ENCODE measurements around the gene PLCB1.
"Not testable (repeated sequence)": the region's sequence is repeated elsewhere in the genome, so short reads cannot be mapped to it uniquely, and the experiment has no call there.

Gene PLCB1

GRCh38 chr20:8331740-8332412 lies 199.8 kb downstream of the PLCB1 start:
- Histone ChIP-seq H3K4me3 (ENCODE audit: low read depth, low read length) (no peak overlapping the region), H2AFZ (ENCODE audit: low read length, unreplicated experiment) (no peak overlapping the region), H3K36me3 (ENCODE audit: insufficient read depth, low read length) (no peaks in the 10 kb centered on the region), H3K79me2 (ENCODE audit: control insufficient read depth, insufficient read depth, low read length, unreplicated experiment) (no peaks in the 10 kb centered on the region), H3K27ac (ENCODE audit: low read depth, low read length) (no peak overlapping the region), H3K4me1 (ENCODE audit: control insufficient read depth, insufficient read depth, low read length, unreplicated experiment) (peaks cover 6% of the 10 kb centered on the region), H3K27me3 (ENCODE audit: insufficient read depth, low read length) (no peaks in the 10 kb centered on the region)

GRCh38 chr20:8334641-8335040 lies 202.6 kb downstream of the PLCB1 start:
- Histone ChIP-seq H3K27me3 (ENCODE audit: insufficient read depth, low read length) (no peaks in the 10 kb centered on the region), H3K36me3 (ENCODE audit: insufficient read depth, low read length) (no peaks in the 10 kb centered on the region), H3K27ac (ENCODE audit: low read depth, low read length) (no peak overlapping the region), H3K4me3 (ENCODE audit: low read depth, low read length) (no peak overlapping the region), H3K79me2 (ENCODE audit: control insufficient read depth, insufficient read depth, low read length, unreplicated experiment) (no peaks in the 10 kb centered on the region), H3K4me1 (ENCODE audit: control insufficient read depth, insufficient read depth, low read length, unreplicated experiment) (peaks cover 6% of the 10 kb centered on the region), H2AFZ (ENCODE audit: low read length, unreplicated experiment) (no peak overlapping the region)

GRCh38 chr20:8335059-8335458 lies 203.0 kb downstream of the PLCB1 start:
- Histone ChIP-seq H3K27ac (ENCODE audit: low read depth, low read length) (no peak overlapping the region), H3K4me3 (ENCODE audit: low read depth, low read length) (no peak overlapping the region), H3K27me3 (ENCODE audit: insufficient read depth, low read length) (no peaks in the 10 kb centered on the region), H2AFZ (ENCODE audit: low read length, unreplicated experiment) (no peak overlapping the region), H3K4me1 (ENCODE audit: control insufficient read depth, insufficient read depth, low read length, unreplicated experiment) (peaks cover 6% of the 10 kb centered on the region), H3K79me2 (ENCODE audit: control insufficient read depth, insufficient read depth, low read length, unreplicated experiment) (no peaks in the 10 kb centered on the region), H3K36me3 (ENCODE audit: insufficient read depth, low read length) (no peaks in the 10 kb centered on the region)

GRCh38 chr20:8335495-8336195 lies 203.6 kb downstream of the PLCB1 start:
- Histone ChIP-seq H3K36me3 (ENCODE audit: insufficient read depth, low read length) (no peaks in the 10 kb centered on the region), H2AFZ (ENCODE audit: low read length, unreplicated experiment) (no peak overlapping the region), H3K4me3 (ENCODE audit: low read depth, low read length) (no peak overlapping the region), H3K27me3 (ENCODE audit: insufficient read depth, low read length) (no peaks in the 10 kb centered on the region), H3K27ac (ENCODE audit: low read depth, low read length) (no peak overlapping the region), H3K79me2 (ENCODE audit: control insufficient read depth, insufficient read depth, low read length, unreplicated experiment) (no peaks in the 10 kb centered on the region), H3K4me1 (ENCODE audit: control insufficient read depth, insufficient read depth, low read length, unreplicated experiment) (peaks cover 6% of the 10 kb centered on the region)

GRCh38 chr20:8339349-8339748 lies 207.3 kb downstream of the PLCB1 start:
- no peaks in the 10 kb centered on the region for H3K36me3 ChIP-seq (ENCODE audit: insufficient read depth, low read length)
- no peak overlapping the region for H2AFZ ChIP-seq (ENCODE audit: low read length, unreplicated experiment)
- no peaks in the 10 kb centered on the region for H3K4me1 ChIP-seq (ENCODE audit: control insufficient read depth, insufficient read depth, low read length, unreplicated experiment)
- H3K4me3 ChIP-seq (ENCODE audit: low read depth, low read length): no peak overlapping the region
- H3K27ac ChIP-seq (ENCODE audit: low read depth, low read length): no peak overlapping the region
- H3K27me3 ChIP-seq (ENCODE audit: insufficient read depth, low read length): no peaks in the 10 kb centered on the region
- H3K79me2 ChIP-seq (ENCODE audit: control insufficient read depth, insufficient read depth, low read length, unreplicated experiment): no peaks in the 10 kb centered on the region

GRCh38 chr20:8342391-8342790 lies 210.3 kb downstream of the PLCB1 start:
- no peak overlapping the region for H2AFZ ChIP-seq (ENCODE audit: low read length, unreplicated experiment)
- no peaks in the 10 kb centered on the region for H3K4me1 ChIP-seq (ENCODE audit: control insufficient read depth, insufficient read depth, low read length, unreplicated experiment)
- H3K4me3 ChIP-seq (ENCODE audit: low read depth, low read length): no peak overlapping the region
- no peaks in the 10 kb centered on the region for H3K27me3 ChIP-seq (ENCODE audit: insufficient read depth, low read length)
- H3K36me3 ChIP-seq (ENCODE audit: insufficient read depth, low read length): no peaks in the 10 kb centered on the region
- H3K27ac ChIP-seq (ENCODE audit: low read depth, low read length): no peak overlapping the region
- H3K79me2 ChIP-seq (ENCODE audit: control insufficient read depth, insufficient read depth, low read length, unreplicated experiment): no peaks in the 10 kb centered on the region

GRCh38 chr20:8344106-8344505 lies 212.0 kb downstream of the PLCB1 start:
- no peaks in the 10 kb centered on the region for H3K27me3 ChIP-seq (ENCODE audit: insufficient read depth, low read length)
- H3K27ac ChIP-seq (ENCODE audit: low read depth, low read length): no peak overlapping the region
- H2AFZ ChIP-seq (ENCODE audit: low read length, unreplicated experiment): no peak overlapping the region
- H3K79me2 ChIP-seq (ENCODE audit: control insufficient read depth, insufficient read depth, low read length, unreplicated experiment): no peaks in the 10 kb centered on the region
- no peaks in the 10 kb centered on the region for H3K36me3 ChIP-seq (ENCODE audit: insufficient read depth, low read length)
- H3K4me1 ChIP-seq (ENCODE audit: control insufficient read depth, insufficient read depth, low read length, unreplicated experiment): no peaks in the 10 kb centered on the region
- H3K4me3 ChIP-seq (ENCODE audit: low read depth, low read length): no peak overlapping the region

GRCh38 chr20:8344631-8345030 lies 212.6 kb downstream of the PLCB1 start:
- no peaks in the 10 kb centered on the region for H3K79me2 ChIP-seq (ENCODE audit: control insufficient read depth, insufficient read depth, low read length, unreplicated experiment)
- no peaks in the 10 kb centered on the region for H3K27me3 ChIP-seq (ENCODE audit: insufficient read depth, low read length)
- no peaks in the 10 kb centered on the region for H3K4me1 ChIP-seq (ENCODE audit: control insufficient read depth, insufficient read depth, low read length, unreplicated experiment)
- no peak overlapping the region for H3K27ac ChIP-seq (ENCODE audit: low read depth, low read length)
- H2AFZ ChIP-seq (ENCODE audit: low read length, unreplicated experiment): no peak overlapping the region
- no peak overlapping the region for H3K4me3 ChIP-seq (ENCODE audit: low read depth, low read length)
- H3K36me3 ChIP-seq (ENCODE audit: insufficient read depth, low read length): no peaks in the 10 kb centered on the region

GRCh38 chr20:8346700-8347270 lies 214.7 kb downstream of the PLCB1 start:
- no peaks in the 10 kb centered on the region for H3K27me3 ChIP-seq (ENCODE audit: insufficient read depth, low read length)
- no peaks in the 10 kb centered on the region for H3K4me1 ChIP-seq (ENCODE audit: control insufficient read depth, insufficient read depth, low read length, unreplicated experiment)
- no peak overlapping the region for H2AFZ ChIP-seq (ENCODE audit: low read length, unreplicated experiment)
- H3K79me2 ChIP-seq (ENCODE audit: control insufficient read depth, insufficient read depth, low read length, unreplicated experiment): no peaks in the 10 kb centered on the region
- H3K36me3 ChIP-seq (ENCODE audit: insufficient read depth, low read length): no peaks in the 10 kb centered on the region
- H3K27ac ChIP-seq (ENCODE audit: low read depth, low read length): no peak overlapping the region
- H3K4me3 ChIP-seq (ENCODE audit: low read depth, low read length): no peak overlapping the region

- not testable (repeated sequence) for H3K36me3 ChIP-seq (ENCODE audit: insufficient read depth, low read length); H3K27me3 ChIP-seq (ENCODE audit: insufficient read depth, low read length); H3K4me1 ChIP-seq (ENCODE audit: control insufficient read depth, insufficient read depth, low read length, unreplicated experiment); H3K79me2 ChIP-seq (ENCODE audit: control insufficient read depth, insufficient read depth, low read length, unreplicated experiment); H3K4me3 ChIP-seq (ENCODE audit: low read depth, low read length); H2AFZ ChIP-seq (ENCODE audit: low read length, unreplicated experiment); H3K27ac ChIP-seq (ENCODE audit: low read depth, low read length)
Measured at GRCh38 chr20:8350225-8350624, 218.2 kb downstream of the PLCB1 start.

- H2AFZ ChIP-seq (ENCODE audit: low read length, unreplicated experiment): no peak overlapping the region
- no peaks in the 10 kb centered on the region for H3K4me1 ChIP-seq (ENCODE audit: control insufficient read depth, insufficient read depth, low read length, unreplicated experiment)
- no peaks in the 10 kb centered on the region for H3K27me3 ChIP-seq (ENCODE audit: insufficient read depth, low read length)
- no peak overlapping the region for H3K4me3 ChIP-seq (ENCODE audit: low read depth, low read length)
- no peaks in the 10 kb centered on the region for H3K36me3 ChIP-seq (ENCODE audit: insufficient read depth, low read length)
- H3K79me2 ChIP-seq (ENCODE audit: control insufficient read depth, insufficient read depth, low read length, unreplicated experiment): no peaks in the 10 kb centered on the region
- no peak overlapping the region for H3K27ac ChIP-seq (ENCODE audit: low read depth, low read length)
Measured at GRCh38 chr20:8352486-8352885, 220.4 kb downstream of the PLCB1 start.

Data from ACC112 (cell line).